Gastrocnemius medialis (tissue), 4 donors: ENCODE measurements around the gene CHST3. TPM values are rescaled to one million over a fixed set of nuclear protein-coding genes. Genes with fewer than 3 reads are reported as not detected.

ENCODE experiments used
- ATAC-seq, 2 donors: fragments of 150-250 bp; one replicate each; pipeline ENCODE4 v1.9.1; 2016
- DNase-seq, 2 donors: peaks; one replicate each; pipeline ENCODE4 v3.0.0-alpha.2; 2019
- H3K27ac ChIP-seq, 4 donors: fragments of 200-600 bp; sonication (generic); 1 replicate in 1 of 4; 2 replicates in 3 of 4; pipeline ENCODE4 v1.5.1; 2016 to 2018; ENCODE audit warnings: mild to moderate bottlenecking in 2 of 4, moderate library complexity in 1 of 4
- H3K27me3 ChIP-seq, 3 donors: fragments of 200-600 bp; sonication (generic) in 2 of 3; 1 replicate in 1 of 3; 2 replicates in 2 of 3; pipeline versions ENCODE4 v1.5.1 to v1.6.0; 2016 to 2019; ENCODE audit warnings: mild to moderate bottlenecking in 1 of 3, moderate library complexity in 1 of 3
- H3K36me3 ChIP-seq, 2 donors: fragments of 200-600 bp; sonication (generic) in 1 of 2; one replicate each; pipeline ENCODE4 v1.5.1; 2017 to 2018
- H3K4me1 ChIP-seq, 2 donors: fragments of 200-600 bp; sonication (generic) in 1 of 2; one replicate each; pipeline ENCODE4 v1.5.1; 2016 to 2017; ENCODE audit warnings: mild to moderate bottlenecking in 2 of 2
- H3K4me3 ChIP-seq, 4 donors: fragments of 200-600 bp; sonication (generic) in 3 of 4; 1 replicate in 1 of 4; 2 replicates in 3 of 4; pipeline ENCODE4 v1.5.1; 2016 to 2019; ENCODE audit warnings: mild to moderate bottlenecking in 2 of 4
- H3K9me3 ChIP-seq, 3 donors: fragments of 200-600 bp; sonication (generic) in 2 of 3; 1 replicate in 1 of 3; 2 replicates in 2 of 3; pipeline ENCODE4 v1.5.1; 2016 to 2019
- POLR2A ChIP-seq, 2 donors: fragments of 450-650 bp; IDR thresholded peaks; one replicate each; pipeline ENCODE4 v1.6.1; 2017; ENCODE audit warnings: antibody characterized with exemption in 2 of 2, mild to moderate bottlenecking in 2 of 2, moderate library complexity in 2 of 2
- in situ Hi-C, 4 donors: fragments of 200-750 bp; cut with MboI; loops; one replicate each; pipeline versions ENCODE4 v1.15.0 to v1.8.0; 2017; ENCODE audit warnings: low sequenced_read_pairs in 4 of 4
- intact Hi-C: fragments of 100-400 bp; cut with DNase I; formaldehyde crosslinking; loops from one replicate; pipeline ENCODE4 v1.15.1; 2023; ENCODE audit warnings: low total_unique reads
- total RNA-seq, 4 donors: library from RNA; depleted of rRNA; stranded (reverse); fragments of >200 nt; gene quantifications; one replicate each; pipeline versions ENCODE4 v1.1.0 to v1.2.3, GENCODE V29; 2016
- TF ChIP-seq, protein P1 (sequence below), 5 experiments: fragments of 450-650 bp in 3 of 5; fragments of 200-600 bp in 2 of 5; sonication (generic) in 2 of 5; IDR thresholded peaks in 4 of 5; conservative IDR thresholded peaks in 1 of 5; 1 replicate in 4 of 5; 2 replicates in 1 of 5; pipeline ENCODE4 v1.5.1; 2016 to 2019; ENCODE audit warnings: antibody characterized with exemption in 5 of 5, mild to moderate bottlenecking in 3 of 5, moderate library complexity in 3 of 5

CHST3 gene
- total RNA-seq, 4 donors from 2014 or later, result 11.5 to 31.6 (median 16.3) TPM

DNA sequence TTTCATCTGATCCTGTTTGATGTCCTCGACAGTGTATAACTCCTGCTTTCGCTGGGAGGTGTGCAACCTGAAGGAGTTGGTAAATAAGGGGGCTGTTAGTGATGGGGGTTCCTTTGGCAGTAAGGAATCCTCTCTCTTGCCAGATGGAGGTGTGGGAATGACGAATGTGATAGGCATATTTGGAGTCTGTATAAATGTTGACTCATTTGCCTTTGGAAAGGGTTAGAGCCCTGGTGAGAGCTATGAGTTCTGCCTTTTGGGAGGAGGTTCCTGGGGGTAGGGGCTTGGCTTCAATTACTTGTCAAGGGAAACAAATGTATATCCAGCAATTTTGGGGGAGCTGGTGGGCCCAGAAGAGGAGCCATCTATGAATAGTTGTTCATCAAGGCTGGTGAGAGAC lies 11.4 kb upstream of the CHST3 start:
- no peaks in the 10 kb centered on the region for H3K27me3 ChIP-seq
- H3K36me3 ChIP-seq, result no peaks in the 10 kb centered on the region
- no peak for ATAC-seq
- no peak for DNase-seq
- H3K4me3 ChIP-seq, result no peak overlapping the region
- intact Hi-C loops, result no loop called here
- peaks cover 4 to 7% of the 10 kb centered on the region in 2 donors for H3K4me1 ChIP-seq
- TF ChIP-seq, protein P1, sequence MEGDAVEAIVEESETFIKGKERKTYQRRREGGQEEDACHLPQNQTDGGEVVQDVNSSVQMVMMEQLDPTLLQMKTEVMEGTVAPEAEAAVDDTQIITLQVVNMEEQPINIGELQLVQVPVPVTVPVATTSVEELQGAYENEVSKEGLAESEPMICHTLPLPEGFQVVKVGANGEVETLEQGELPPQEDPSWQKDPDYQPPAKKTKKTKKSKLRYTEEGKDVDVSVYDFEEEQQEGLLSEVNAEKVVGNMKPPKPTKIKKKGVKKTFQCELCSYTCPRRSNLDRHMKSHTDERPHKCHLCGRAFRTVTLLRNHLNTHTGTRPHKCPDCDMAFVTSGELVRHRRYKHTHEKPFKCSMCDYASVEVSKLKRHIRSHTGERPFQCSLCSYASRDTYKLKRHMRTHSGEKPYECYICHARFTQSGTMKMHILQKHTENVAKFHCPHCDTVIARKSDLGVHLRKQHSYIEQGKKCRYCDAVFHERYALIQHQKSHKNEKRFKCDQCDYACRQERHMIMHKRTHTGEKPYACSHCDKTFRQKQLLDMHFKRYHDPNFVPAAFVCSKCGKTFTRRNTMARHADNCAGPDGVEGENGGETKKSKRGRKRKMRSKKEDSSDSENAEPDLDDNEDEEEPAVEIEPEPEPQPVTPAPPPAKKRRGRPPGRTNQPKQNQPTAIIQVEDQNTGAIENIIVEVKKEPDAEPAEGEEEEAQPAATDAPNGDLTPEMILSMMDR (IDR thresholded peaks at IDR 0.05 in 4 of 5, conservative IDR thresholded peaks at IDR 0.05 in 1 of 5), result no peak
- TF ChIP-seq POLR2A (IDR thresholded peaks at IDR 0.05), result no peak
- no peaks in the 10 kb centered on the region for H3K9me3 ChIP-seq
- in situ Hi-C loops, result loop anchor here (5.0 to 25.0 kb wide), 3 partner anchors 95 to 385 kb away; no protein-coding TSS in a partner anchor
- H3K27ac ChIP-seq, result no peak overlapping the region

DNA sequence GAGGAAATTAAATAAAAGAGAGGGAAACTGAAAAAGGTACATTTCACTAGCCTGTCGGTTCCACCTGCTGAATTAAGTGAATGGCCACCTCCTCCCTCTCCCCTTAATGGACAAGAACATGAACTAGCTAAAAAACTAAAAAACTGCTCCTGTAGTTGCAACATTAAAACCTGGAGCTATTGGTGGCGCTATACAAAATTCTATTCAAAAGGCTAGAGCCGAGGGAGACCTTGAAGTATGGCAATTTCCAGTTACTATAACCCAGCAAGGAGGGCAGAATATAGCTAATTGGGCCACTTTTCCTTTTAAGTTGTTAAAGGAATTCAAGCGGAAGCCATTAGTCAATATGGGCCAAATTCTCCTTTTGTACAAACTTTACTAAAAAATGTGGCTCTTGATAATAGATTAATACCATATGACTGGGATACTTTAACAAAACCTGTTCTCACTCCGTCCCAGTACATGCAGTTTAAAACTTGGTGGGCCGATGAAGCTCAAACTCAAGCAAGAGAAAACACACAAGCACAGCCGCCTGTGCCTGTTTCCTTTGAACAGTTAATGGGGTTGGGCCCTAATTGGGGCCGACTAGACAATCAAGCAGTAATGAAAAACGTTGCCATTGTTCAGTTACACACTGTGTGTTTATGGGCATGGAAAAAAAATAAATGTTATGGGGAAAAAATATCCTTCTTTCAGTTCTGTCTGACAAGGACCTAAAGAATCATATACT lies 6.5 kb upstream of the CHST3 start:
- ATAC-seq, result no peak
- Histone ChIP-seq H3K4me3 (no peak overlapping the region), H3K36me3 (no peaks in the 10 kb centered on the region), H3K27ac (no peak overlapping the region), H3K9me3 (no peaks in the 10 kb centered on the region), H3K4me1 (peaks cover 6 to 11% of the 10 kb centered on the region in 2 donors), H3K27me3 (no peaks in the 10 kb centered on the region)
- in situ Hi-C loops, result loop anchor here (5.0 to 25.0 kb wide), 3 partner anchors 90 to 380 kb away; no protein-coding TSS in a partner anchor
- no peak for TF ChIP-seq POLR2A (IDR thresholded peaks at IDR 0.05)
- TF ChIP-seq, protein P1 (IDR thresholded peaks at IDR 0.05 in 4 of 5, conservative IDR thresholded peaks at IDR 0.05 in 1 of 5), result no peak
- intact Hi-C loops, result loop anchor here (2.0 to 5.0 kb wide), 2 partner anchors 60 to 379 kb away; no protein-coding TSS in a partner anchor
- DNase-seq, result no peak

DNA sequence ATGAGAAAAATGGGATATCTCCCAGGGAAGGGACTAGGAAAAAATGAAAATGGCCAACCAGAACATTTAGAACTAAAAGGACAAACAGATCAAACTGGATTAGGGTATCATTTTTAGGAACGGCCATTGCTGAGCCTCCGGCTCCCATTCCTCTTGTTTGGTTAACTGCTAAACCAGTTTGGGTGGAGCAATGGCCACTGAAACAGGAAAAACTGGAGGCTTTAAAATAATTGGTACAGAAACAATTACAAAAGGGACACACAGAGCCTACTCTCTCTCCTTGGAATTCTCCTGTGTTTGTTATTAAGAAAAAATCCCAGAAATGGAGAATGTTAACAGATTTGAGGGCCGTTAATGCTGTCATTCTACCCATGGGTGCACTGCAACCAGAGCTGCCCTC lies 4.7 kb upstream of the CHST3 start:
- intact Hi-C loops (loop anchor here (5.0 kb wide), 1 partner anchor 62 kb away; no protein-coding TSS in a partner anchor), in situ Hi-C loops (loop anchor here (5.0 to 25.0 kb wide), 3 partner anchors 88 to 378 kb away; no protein-coding TSS in a partner anchor)
- no peak overlapping the region for H3K4me3 ChIP-seq
- no peaks in the 10 kb centered on the region for H3K36me3 ChIP-seq
- no peaks in the 10 kb centered on the region for H3K27me3 ChIP-seq
- H3K9me3 ChIP-seq, result no peaks in the 10 kb centered on the region
- DNase-seq (no peak), ATAC-seq (no peak)
- peaks cover 14 to 19% of the 10 kb centered on the region in 2 donors for H3K4me1 ChIP-seq
- TF ChIP-seq, protein P1 (IDR thresholded peaks at IDR 0.05 in 4 of 5, conservative IDR thresholded peaks at IDR 0.05 in 1 of 5), result no peak
- TF ChIP-seq POLR2A (IDR thresholded peaks at IDR 0.05), result no peak
- no peak overlapping the region for H3K27ac ChIP-seq

- ATAC-seq, result no peak
- in situ Hi-C loops, result loop anchor here in 3 of 4 donors (25.0 kb wide), 1 partner anchor 375 kb away; no protein-coding TSS in a partner anchor
- TF ChIP-seq, protein P1 (IDR thresholded peaks at IDR 0.05 in 4 of 5, conservative IDR thresholded peaks at IDR 0.05 in 1 of 5), result no peak
- no peak for TF ChIP-seq POLR2A (IDR thresholded peaks at IDR 0.05)
- intact Hi-C loops, result loop anchor here (5.0 kb wide), 1 partner anchor 255 kb away; the partner anchor contains the start of genes ANAPC16 and ASCC1
- Histone ChIP-seq H3K27ac (peak overlapping the region in 2 of 4 donors; percentile 26 to 99), H3K36me3 (no peaks in the 10 kb centered on the region), H3K9me3 (no peaks in the 10 kb centered on the region), H3K27me3 (no peaks in the 10 kb centered on the region), H3K4me1 (peaks cover 25 to 32% of the 10 kb centered on the region in 2 donors), H3K4me3 (no peak overlapping the region)
- no peak for DNase-seq
Observed at GRCh38 chr10:71961831-71962230, 2.4 kb upstream of the CHST3 start.
